Mammary epithelial cell (primary cell): Measurements from ENCODE around the gene B3GLCT.

Experiments
- EZH2 ChIP-seq: IDR thresholded peaks from 2 replicates; pipeline ENCODE4 v1.6.1; 2012; ENCODE audit warnings: low read length, inconsistent platforms, borderline replicate concordance
- TF ChIP-seq, protein P1 (sequence below), 2 donors: IDR thresholded peaks in 1 of 2; conservative IDR thresholded peaks in 1 of 2; 2 replicates each; pipeline ENCODE4 v1.5.1; 2011 to 2012; ENCODE audit warnings: inconsistent platforms in 2 of 2, low read length in 2 of 2, mild to moderate bottlenecking in 2 of 2, control low read depth in 1 of 2, low read depth in 1 of 2; ENCODE audit not compliant: insufficient read depth in 1 of 2; ENCODE audit errors: extremely low read depth in 1 of 2

DNA sequence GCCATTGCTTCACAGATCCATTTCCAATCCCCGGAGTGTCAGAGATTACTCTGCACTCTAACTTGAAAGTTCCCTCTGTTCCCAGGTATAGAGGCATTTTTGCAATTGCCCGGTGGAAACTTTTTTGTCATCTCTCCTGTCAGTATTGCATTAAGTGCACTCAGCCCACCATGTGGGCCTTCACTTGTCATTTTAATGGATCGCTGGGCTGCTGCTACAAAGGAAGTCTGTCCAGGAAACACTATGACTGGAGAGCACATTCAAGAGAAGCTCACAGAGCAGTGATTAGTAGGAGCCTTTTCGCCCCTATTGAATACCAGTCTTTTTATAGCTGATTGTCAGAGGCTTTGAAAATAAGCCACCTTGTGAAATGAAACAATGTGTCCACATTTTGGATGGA lies 180.9 kb downstream of the B3GLCT start:
- TF ChIP-seq, protein P1, sequence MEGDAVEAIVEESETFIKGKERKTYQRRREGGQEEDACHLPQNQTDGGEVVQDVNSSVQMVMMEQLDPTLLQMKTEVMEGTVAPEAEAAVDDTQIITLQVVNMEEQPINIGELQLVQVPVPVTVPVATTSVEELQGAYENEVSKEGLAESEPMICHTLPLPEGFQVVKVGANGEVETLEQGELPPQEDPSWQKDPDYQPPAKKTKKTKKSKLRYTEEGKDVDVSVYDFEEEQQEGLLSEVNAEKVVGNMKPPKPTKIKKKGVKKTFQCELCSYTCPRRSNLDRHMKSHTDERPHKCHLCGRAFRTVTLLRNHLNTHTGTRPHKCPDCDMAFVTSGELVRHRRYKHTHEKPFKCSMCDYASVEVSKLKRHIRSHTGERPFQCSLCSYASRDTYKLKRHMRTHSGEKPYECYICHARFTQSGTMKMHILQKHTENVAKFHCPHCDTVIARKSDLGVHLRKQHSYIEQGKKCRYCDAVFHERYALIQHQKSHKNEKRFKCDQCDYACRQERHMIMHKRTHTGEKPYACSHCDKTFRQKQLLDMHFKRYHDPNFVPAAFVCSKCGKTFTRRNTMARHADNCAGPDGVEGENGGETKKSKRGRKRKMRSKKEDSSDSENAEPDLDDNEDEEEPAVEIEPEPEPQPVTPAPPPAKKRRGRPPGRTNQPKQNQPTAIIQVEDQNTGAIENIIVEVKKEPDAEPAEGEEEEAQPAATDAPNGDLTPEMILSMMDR (conservative IDR thresholded peaks at IDR 0.05 in 1 of 2, IDR thresholded peaks at IDR 0.05 in 1 of 2; ENCODE audit: extremely low read depth in 1 of 2, insufficient read depth in 1 of 2, low read depth in 1 of 2, low read length in 2 of 2), result no peak
- no peak for TF ChIP-seq EZH2
